Measurements from ENCODE around the gene ALG9. TPM values are rescaled to one million over a fixed set of nuclear protein-coding genes. Genes with fewer than 3 reads are reported as not detected.

Gene ALG9
- total and polyA plus RNA-seq, 10 donors: 9.0 to 57.5 (median 27.0) TPM

GRCh38 chr11:111796696-111797095, 74.7 kb downstream of the ALG9 start:
- peak overlapping the region in 5 of 8 donors; percentile 16 to 57 (median 21) for H3K27ac ChIP-seq
- intact Hi-C loops (cut with DNase I; ENCODE audit: low total_unique reads): no loop called here
- no peak overlapping the region for H3K4me3 ChIP-seq
- H3K4me1 ChIP-seq: peaks cover 0 to 7% (median 0%) of the 10 kb centered on the region in 6 donors
- peaks cover 0 to 74% (median 8%) of the 10 kb centered on the region in 6 donors for H3K36me3 ChIP-seq
- TF ChIP-seq POLR2A (IDR thresholded peaks at IDR 0.05) (no peak), POLR2AphosphoS5 (IDR thresholded peaks at IDR 0.05) (no peak)
- TF ChIP-seq, protein P1, sequence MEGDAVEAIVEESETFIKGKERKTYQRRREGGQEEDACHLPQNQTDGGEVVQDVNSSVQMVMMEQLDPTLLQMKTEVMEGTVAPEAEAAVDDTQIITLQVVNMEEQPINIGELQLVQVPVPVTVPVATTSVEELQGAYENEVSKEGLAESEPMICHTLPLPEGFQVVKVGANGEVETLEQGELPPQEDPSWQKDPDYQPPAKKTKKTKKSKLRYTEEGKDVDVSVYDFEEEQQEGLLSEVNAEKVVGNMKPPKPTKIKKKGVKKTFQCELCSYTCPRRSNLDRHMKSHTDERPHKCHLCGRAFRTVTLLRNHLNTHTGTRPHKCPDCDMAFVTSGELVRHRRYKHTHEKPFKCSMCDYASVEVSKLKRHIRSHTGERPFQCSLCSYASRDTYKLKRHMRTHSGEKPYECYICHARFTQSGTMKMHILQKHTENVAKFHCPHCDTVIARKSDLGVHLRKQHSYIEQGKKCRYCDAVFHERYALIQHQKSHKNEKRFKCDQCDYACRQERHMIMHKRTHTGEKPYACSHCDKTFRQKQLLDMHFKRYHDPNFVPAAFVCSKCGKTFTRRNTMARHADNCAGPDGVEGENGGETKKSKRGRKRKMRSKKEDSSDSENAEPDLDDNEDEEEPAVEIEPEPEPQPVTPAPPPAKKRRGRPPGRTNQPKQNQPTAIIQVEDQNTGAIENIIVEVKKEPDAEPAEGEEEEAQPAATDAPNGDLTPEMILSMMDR (IDR thresholded peaks at IDR 0.05 in 8 of 11, conservative IDR thresholded peaks at IDR 0.05 in 3 of 11): no peak
- WGBS, 5 donors: 64 to 77% (median 72%) methylated on average over 3 of the region's 3 CpGs
- no peaks in the 10 kb centered on the region for H3K27me3 ChIP-seq (replicated peaks in 1 of 7)
- DNase-seq: no peak
- peaks cover 0 to 21% (median 15%) of the 10 kb centered on the region in 8 donors for H3K9me3 ChIP-seq

- 94 to 99% (median 96%) methylated on average over 7 of the region's 7 CpGs for WGBS, 5 donors
- no peak for DNase-seq
- H3K36me3 ChIP-seq: peaks cover 0 to 69% (median 2%) of the 10 kb centered on the region in 6 donors
- no peaks in the 10 kb centered on the region for H3K27me3 ChIP-seq (replicated peaks in 1 of 7)
- intact Hi-C loops (cut with DNase I; ENCODE audit: low total_unique reads): no loop called here
- no peak overlapping the region for H3K4me3 ChIP-seq
- peaks cover 0 to 21% (median 15%) of the 10 kb centered on the region in 8 donors for H3K9me3 ChIP-seq
- H3K4me1 ChIP-seq: peaks cover 0 to 7% (median 0%) of the 10 kb centered on the region in 6 donors
- no peak for TF ChIP-seq POLR2AphosphoS5 (IDR thresholded peaks at IDR 0.05)
- TF ChIP-seq, protein P1 (IDR thresholded peaks at IDR 0.05 in 8 of 11, conservative IDR thresholded peaks at IDR 0.05 in 3 of 11): no peak
- no peak for TF ChIP-seq POLR2A (IDR thresholded peaks at IDR 0.05)
- no peak overlapping the region for H3K27ac ChIP-seq
These were observed 75.9 kb downstream of the ALG9 start for GRCh38 chr11:111795334-111795985.

- no peak for DNase-seq
- Histone ChIP-seq H3K27me3 (replicated peaks in 1 of 7) (no peaks in the 10 kb centered on the region), H3K27ac (no peak overlapping the region), H3K36me3 (peaks cover 0 to 69% (median 2%) of the 10 kb centered on the region in 6 donors), H3K4me1 (peaks cover 0 to 7% (median 0%) of the 10 kb centered on the region in 6 donors), H3K4me3 (no peak overlapping the region), H3K9me3 (peaks cover 0 to 21% (median 15%) of the 10 kb centered on the region in 8 donors)
- TF ChIP-seq POLR2A (IDR thresholded peaks at IDR 0.05): no peak
- TF ChIP-seq POLR2AphosphoS5 (IDR thresholded peaks at IDR 0.05): no peak
- TF ChIP-seq, protein P1 (IDR thresholded peaks at IDR 0.05 in 8 of 11, conservative IDR thresholded peaks at IDR 0.05 in 3 of 11): no peak
- 90 to 96% (median 93%) methylated on average over 5 of the region's 5 CpGs for WGBS, 5 donors
- intact Hi-C loops (cut with DNase I; ENCODE audit: low total_unique reads): no loop called here
These were observed 77.5 kb downstream of the ALG9 start for GRCh38 chr11:111793863-111794262.

DNA sequence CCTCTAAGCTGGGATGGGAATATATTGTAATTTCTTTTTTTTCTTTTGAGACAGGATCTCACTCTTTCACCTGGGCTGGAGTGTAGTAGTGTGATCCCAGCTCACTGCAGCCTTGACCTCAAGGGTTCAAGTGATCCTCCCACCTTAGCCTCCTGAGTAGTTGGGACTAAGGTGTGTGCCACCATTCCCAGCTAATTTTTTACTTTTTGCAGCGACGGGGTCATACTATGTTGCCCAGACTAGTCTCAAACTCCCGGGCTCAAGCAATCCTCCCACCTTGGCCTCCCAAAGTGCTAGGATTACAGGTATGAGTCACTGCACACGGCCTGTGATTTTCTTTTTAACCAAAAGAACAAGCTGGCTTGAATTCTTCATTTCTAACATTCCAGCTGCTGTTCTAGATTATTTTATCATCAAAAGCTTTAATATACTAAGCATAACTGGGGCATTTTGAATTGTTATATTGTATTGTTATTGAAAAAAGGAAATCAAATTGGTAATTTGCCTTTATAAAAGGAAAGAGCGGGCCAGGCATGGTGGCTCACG, 78.4 kb downstream of the ALG9 start:
- TF ChIP-seq, protein P1 (IDR thresholded peaks at IDR 0.05 in 8 of 11, conservative IDR thresholded peaks at IDR 0.05 in 3 of 11): no peak
- no peaks in the 10 kb centered on the region for H3K27me3 ChIP-seq (replicated peaks in 1 of 7)
- peaks cover 0 to 60% (median 2%) of the 10 kb centered on the region in 6 donors for H3K36me3 ChIP-seq
- DNase-seq: no peak
- H3K27ac ChIP-seq: no peak overlapping the region
- H3K4me3 ChIP-seq: no peak overlapping the region
- intact Hi-C loops (cut with DNase I; ENCODE audit: low total_unique reads): no loop called here
- 93 to 98% (median 95%) methylated on average over 6 of the region's 6 CpGs for WGBS, 5 donors
- peaks cover 0 to 14% (median 13%) of the 10 kb centered on the region in 8 donors for H3K9me3 ChIP-seq
- H3K4me1 ChIP-seq: peaks cover 0 to 7% (median 2%) of the 10 kb centered on the region in 6 donors

Data from spleen (tissue), 11 donors.